ENCODE measurements around the gene GPR173.

GPR173 gene

GRCh38 chrX:53077207-53078197 lies 28.9 kb downstream of the GPR173 start (continued):
- no peak for TF ChIP-seq ZBTB11 (tag by site-specific recombination; conservative IDR thresholded peaks at IDR 0.05; ENCODE audit: low read depth)
- no peak for TF ChIP-seq GLIS1 (tag by site-specific recombination; IDR thresholded peaks at IDR 0.05)
- no peak for TF ChIP-seq ZNF335 (tag by site-specific recombination; conservative IDR thresholded peaks at IDR 0.05)
- TF ChIP-seq ZNF621 (tag by site-specific recombination; IDR thresholded peaks at IDR 0.05), result no peak
- TF ChIP-seq ZNF280C (tag by site-specific recombination; IDR thresholded peaks at IDR 0.05), result no peak
- peak; percentile 56 for TF ChIP-seq ZIC2 (tag by site-specific recombination; IDR thresholded peaks at IDR 0.05)
- peak; percentile 90 for TF ChIP-seq ZNF596 (tag by site-specific recombination; IDR thresholded peaks at IDR 0.05)
- no peak for TF ChIP-seq ZSCAN30 (tag by site-specific recombination; IDR thresholded peaks at IDR 0.05)
- TF ChIP-seq EGR2 (tag by site-specific recombination; IDR thresholded peaks at IDR 0.05; ENCODE audit: low read depth), result no peak
- TF ChIP-seq ZNF366 (tag by site-specific recombination; conservative IDR thresholded peaks at IDR 0.05), result no peak
- no peak for TF ChIP-seq TCF7L2 (IDR thresholded peaks at IDR 0.05; ENCODE audit: borderline replicate concordance, low read depth, low read length)
- no peak for TF ChIP-seq ZNF544 (tag by site-specific recombination; IDR thresholded peaks at IDR 0.05)
- no peak for TF ChIP-seq ZNF184 (tag by site-specific recombination; IDR thresholded peaks at IDR 0.05)
- TF ChIP-seq ZSCAN4 (tag by site-specific recombination; IDR thresholded peaks at IDR 0.05), result no peak
- TF ChIP-seq ZNF529 (tag by site-specific recombination; IDR thresholded peaks at IDR 0.05; ENCODE audit: insufficient replicate concordance), result no peak
- TF ChIP-seq CTCF (tag by site-specific recombination; IDR thresholded peaks at IDR 0.05), result 0 out of 2 replicates have a peak, but pooled peaks have one; percentile 7
- no peak for TF ChIP-seq PRDM6 (tag by site-specific recombination; IDR thresholded peaks at IDR 0.05)
